Measurements from ENCODE around the gene PRPH. TPM values are rescaled to one million over a fixed set of nuclear protein-coding genes. Genes with fewer than 3 reads are reported as not detected.

The PRPH gene
- total and polyA plus RNA-seq, 2 of the 4 experiments (the other 2 are of a cell fraction), result not detected

GRCh38 chr12:49344486-49345050 is 49.6 kb downstream of the PRPH start:
- Histone ChIP-seq H2AK9ac (replicated peaks; ENCODE audit: low read depth, low read length, poor library complexity) (no peak overlapping the region), H4K91ac (ENCODE audit: insufficient read depth, low read depth, low read length) (no peak overlapping the region), H3K4me1 (ENCODE audit: control insufficient read depth, insufficient read depth, low read length) (peaks cover 20% of the 10 kb centered on the region), H3K79me1 (ENCODE audit: low read depth in 1 of 2, low read length in 2 of 2) (peaks cover 5 to 17% of the 10 kb centered on the region in 2 experiments; a peak in 2 of 4 replicates), H3K18ac (ENCODE audit: low read depth, low read length) (no peak overlapping the region), H3K4me2 (ENCODE audit: low read depth, low read length) (no peak overlapping the region), H3K27ac (ENCODE audit: insufficient read depth, low read length) (no peak overlapping the region), H3K9me1 (ENCODE audit: insufficient read depth, low read length) (peaks cover 8% of the 10 kb centered on the region; the same call in 1 of the 2 replicates), H4K20me1 (ENCODE audit: insufficient read depth, low read length) (0 out of 2 replicates have a peak, but pooled peaks cover 5% of the 10 kb centered on the region), H3K4ac (ENCODE audit: low read depth, low read length) (no peak overlapping the region), H3K9me3 (ENCODE audit: control insufficient read depth, insufficient read depth, low read length) (no peaks in the 10 kb centered on the region), H3K36me3 (ENCODE audit: control insufficient read depth, insufficient read depth, low read length) (no peaks in the 10 kb centered on the region), H2AK5ac (ENCODE audit: low read depth, low read length) (no peak overlapping the region), H3K9ac (ENCODE audit: low read depth, low read length) (no peak overlapping the region), H2BK5ac (ENCODE audit: low read depth, low read length, poor library complexity, severe bottlenecking) (no peak overlapping the region), H3K56ac (ENCODE audit: extremely low read depth, insufficient read depth, low read length) (no peak overlapping the region), H3K14ac (replicated peaks; ENCODE audit: low read depth, low read length) (no peak overlapping the region), H4K5ac (ENCODE audit: low read depth, low read length) (no peak overlapping the region), H2BK20ac (ENCODE audit: low read depth, low read length) (no peak overlapping the region), H2AFZ (replicated peaks; ENCODE audit: low read length, poor library complexity) (no peak overlapping the region), H2BK120ac (ENCODE audit: low read depth, low read length) (no peak overlapping the region), H4K8ac (ENCODE audit: low read depth in 2 of 2, low read length in 2 of 2) (no peak overlapping the region), H3K27me3 (ENCODE audit: control insufficient read depth, insufficient read depth, low read length) (peaks cover 70% of the 10 kb centered on the region), H2BK15ac (ENCODE audit: low read depth, low read length) (no peak overlapping the region), H3K4me3 (ENCODE audit: insufficient read depth, low read depth, low read length) (no peak overlapping the region), H3K23ac (ENCODE audit: low read depth, low read length) (no peak overlapping the region)
- in situ Hi-C loops (cut with MboI; ENCODE audit: low sequenced_read_pairs), result no loop called here
- dilution Hi-C loops (cut with HindIII; ENCODE audit: low sequenced_read_pairs, unreplicated experiment), result no loop called here
- no CpG with 5 or more reads among the region's 15 CpGs for WGBS, 2 experiments (ENCODE audit: extremely low coverage in 2 of 2, insufficient read length in 1 of 2)
- no TSS peak for BruUV-seq (replicated peaks)
- ChIA-PET CTCF (no interaction called here), POLR2A (ENCODE audit: unreplicated experiment) (no interaction called here)
- intact Hi-C loops (cut with micrococcal nuclease), result no loop called here
- TF ChIP-seq SMC3 (IDR thresholded peaks at IDR 0.05; ENCODE audit: low read depth, low read length), result no peak
- no peak for TF ChIP-seq MAFK (IDR thresholded peaks at IDR 0.05; ENCODE audit: low read depth, low read length)
- no peak for TF ChIP-seq NFE2L2 (IDR thresholded peaks at IDR 0.05; ENCODE audit: low read depth, low read length)
- TF ChIP-seq MXI1 (IDR thresholded peaks at IDR 0.05; ENCODE audit: borderline replicate concordance, low read depth, low read length), result no peak
- TF ChIP-seq CTCF (conservative IDR thresholded peaks at IDR 0.05; ENCODE audit: low read depth, low read length), result no peak
- no peak for TF ChIP-seq USF2 (IDR thresholded peaks at IDR 0.05; ENCODE audit: low read depth, low read length)
- no peak for TF ChIP-seq RAD21 (IDR thresholded peaks at IDR 0.05; ENCODE audit: low read length)
- TF ChIP-seq CEBPB (IDR thresholded peaks at IDR 0.05; ENCODE audit: low read depth, low read length), result no peak
- TF ChIP-seq RCOR1 (IDR thresholded peaks at IDR 0.05; ENCODE audit: insufficient replicate concordance, low read length), result no peak
- no peak for TF ChIP-seq CHD1 (IDR thresholded peaks at IDR 0.05; ENCODE audit: low read depth, low read length)
- no peak for TF ChIP-seq BHLHE40 (IDR thresholded peaks at IDR 0.05; ENCODE audit: low read depth, low read length)
- TF ChIP-seq POLR2A (IDR thresholded peaks at IDR 0.05; ENCODE audit: low read depth, low read length), result no peak
- no peak for TF ChIP-seq FOS (IDR thresholded peaks at IDR 0.05; ENCODE audit: low read depth, low read length)
- no peak for TF ChIP-seq ELK1 (IDR thresholded peaks at IDR 0.05; ENCODE audit: borderline replicate concordance, low read depth, low read length)
- no peak for TF ChIP-seq MAZ (IDR thresholded peaks at IDR 0.05; ENCODE audit: borderline replicate concordance, low read depth, low read length)
- TF ChIP-seq RFX5 (IDR thresholded peaks at IDR 0.05; ENCODE audit: low read depth, low read length), result no peak
- no peak for DNase-seq
- no peak for ATAC-seq (ENCODE audit: low read depth)
